GM18507 (cell line): ENCODE measurements around the gene SRI.

Source experiments
- DNase-seq: peaks from one replicate; pipeline ENCODE4 v3.0.0; 2011; ENCODE audit warnings: low read depth; ENCODE audit not compliant: insufficient read length; ENCODE audit errors: extremely low spot score
- FAIRE-seq: peaks from 2 replicates; lab custom pipeline; 2011; peaks lifted over from hg19 to GRCh38; lab: Jason Lieb, UNC

SRI gene

GRCh38 chr7:88226886-88227516 is 7.2 kb upstream of the SRI start:
- no peak for DNase-seq
- no peak for FAIRE-seq

- FAIRE-seq: no peak
Measured at GRCh38 chr7:88226201-88226600, 6.4 kb upstream of the SRI start.

GRCh38 chr7:88224601-88225275 is 4.9 kb upstream of the SRI start:
- FAIRE-seq (no peak), DNase-seq (no peak)

More at GRCh38 chr7:88226201-88226600, 6.4 kb upstream of the SRI start:
- no peak for DNase-seq

- no peak for DNase-seq
- FAIRE-seq: no peak
Measured at GRCh38 chr7:88223265-88223664, 3.4 kb upstream of the SRI start.

GRCh38 chr7:88218836-88219605 is 817 bp downstream of the SRI start:
- FAIRE-seq (no peak), DNase-seq (no peak)

GRCh38 chr7:88218429-88218745 is 1.5 kb downstream of the SRI start:
- FAIRE-seq: no peak
- no peak for DNase-seq

- DNase-seq (no peak), FAIRE-seq (peak; percentile 97)
Measured at GRCh38 chr7:88217675-88218428, 2.0 kb downstream of the SRI start.

GRCh38 chr7:88216276-88216675 is 3.6 kb downstream of the SRI start:
- no peak for FAIRE-seq
- no peak for DNase-seq

GRCh38 chr7:88215295-88215694 is 4.5 kb downstream of the SRI start:
- FAIRE-seq (no peak), DNase-seq (no peak)

GRCh38 chr7:88214456-88214855 is 5.4 kb downstream of the SRI start:
- no peak for FAIRE-seq

GRCh38 chr7:88212918-88213317 is 6.9 kb downstream of the SRI start:
- DNase-seq: no peak
- no peak for FAIRE-seq

More at GRCh38 chr7:88214456-88214855, 5.4 kb downstream of the SRI start:
- no peak for DNase-seq

- DNase-seq: no peak
- FAIRE-seq: peak; percentile 26
Measured at GRCh38 chr7:88208521-88208920, 11.3 kb downstream of the SRI start.

GRCh38 chr7:88206254-88206653 is 13.6 kb downstream of the SRI start:
- DNase-seq (no peak), FAIRE-seq (no peak)

GRCh38 chr7:88205179-88205578 is 14.7 kb downstream of the SRI start:
- DNase-seq (no peak), FAIRE-seq (no peak)

GRCh38 chr7:88204525-88205110 is 15.2 kb downstream of the SRI start:
- no peak for DNase-seq
- no peak for FAIRE-seq

- FAIRE-seq (no peak), DNase-seq (no peak)
Measured at GRCh38 chr7:88203401-88203800, 16.4 kb downstream of the SRI start.

- FAIRE-seq (peak; percentile 63), DNase-seq (no peak)
Measured at GRCh38 chr7:88202799-88203198, 17.0 kb downstream of the SRI start.

GRCh38 chr7:88202278-88202677 is 17.6 kb downstream of the SRI start:
- DNase-seq: no peak
- peak; percentile 65 for FAIRE-seq

- DNase-seq: no peak
- FAIRE-seq: no peak
Measured at GRCh38 chr7:88201305-88201704, 18.5 kb downstream of the SRI start.

GRCh38 chr7:88200789-88201188 is 19.0 kb downstream of the SRI start:
- FAIRE-seq: no peak

More at GRCh38 chr7:88200789-88201188, 19.0 kb downstream of the SRI start:
- no peak for DNase-seq
